Caco-2 (cell line): ENCODE data around the gene IL34. TPM values are rescaled to one million over a fixed set of nuclear protein-coding genes. Genes with fewer than 3 reads are reported as not detected.

Experiments
- BruUV-seq: library from RNA; stranded (reverse); fragments of 400-500 nt; replicated peaks from 2 replicates; lab custom pipeline; 2021; lab: Mats Ljungman, UMichigan
- CTCF ChIA-PET: fragments of 300-600 bp; sonication (Branson Sonifier 250); formaldehyde crosslinking; loops from one replicate; lab custom pipeline; 2022; ENCODE audit warnings: antibody characterized with exemption; lab: Charles Lee
- POLR2A ChIA-PET: fragments of 300-600 bp; sonication (Branson Sonifier 250); formaldehyde crosslinking; loops from one replicate; lab custom pipeline; 2022; ENCODE audit warnings: antibody characterized with exemption; lab: Charles Lee
- DNase-seq, 2 experiments: peaks; one replicate each; pipeline versions ENCODE4 v3.0.0 to v3.0.0-alpha.2; 2020 to 2022
- H3K27me3 ChIP-seq: replicated peaks from 2 replicates; pipeline ENCODE4 v1.6.0; 2011; ENCODE audit warnings: low read length; ENCODE audit not compliant: control insufficient read depth, insufficient read depth
- H3K36me3 ChIP-seq: 2 replicates; pipeline ENCODE4 v1.5.1; 2011; ENCODE audit warnings: low read length; ENCODE audit not compliant: control insufficient read depth, insufficient read depth
- H3K4me1 ChIP-seq: fragments of 250-450 bp; sonication (Bioruptor Pico); 2 replicates; pipeline ENCODE4 v1.5.1; 2020; ENCODE audit warnings: mild to moderate bottlenecking
- H3K4me3 ChIP-seq: 2 replicates; pipeline ENCODE4 v1.5.1; 2011; ENCODE audit warnings: low read depth, mild to moderate bottlenecking, control low read depth, low read length
- H3K9me3 ChIP-seq: fragments of 250-450 bp; sonication (Bioruptor Pico); 2 replicates; pipeline ENCODE4 v1.5.1; 2020; ENCODE audit warnings: mild to moderate bottlenecking, moderate library complexity
- H3K27ac Mint-ChIP-seq: one replicate; pipeline ENCODE4 v1.8.0; 2022; ENCODE audit warnings: mixed read lengths; ENCODE audit not compliant: unreplicated experiment
- H3K27me3 Mint-ChIP-seq: one replicate; pipeline ENCODE4 v1.8.0; 2022; ENCODE audit warnings: mixed read lengths; ENCODE audit not compliant: insufficient read depth, unreplicated experiment
- H3K36me3 Mint-ChIP-seq: one replicate; pipeline ENCODE4 v1.8.0; 2022; ENCODE audit warnings: mild to moderate bottlenecking, mixed read lengths; ENCODE audit not compliant: insufficient read depth, unreplicated experiment
- H3K4me1 Mint-ChIP-seq: one replicate; pipeline ENCODE4 v1.8.0; 2022; ENCODE audit warnings: low read depth, mixed read lengths; ENCODE audit not compliant: unreplicated experiment
- H3K4me3 Mint-ChIP-seq: one replicate; pipeline ENCODE4 v1.8.0; 2022; ENCODE audit warnings: mild to moderate bottlenecking, moderate library complexity, mixed read lengths; ENCODE audit not compliant: unreplicated experiment
- H3K9me3 Mint-ChIP-seq: one replicate; pipeline ENCODE4 v1.8.0; 2022; ENCODE audit warnings: mixed read lengths; ENCODE audit not compliant: unreplicated experiment
- CTCF ChIP-seq, 2 experiments: fragments of 200-600 bp in 1 of 2; IDR thresholded peaks; 1 replicate in 1 of 2; 2 replicates in 1 of 2; pipeline versions ENCODE4 v1.5.1 to v1.8.0; 2011 to 2022; ENCODE audit warnings: antibody characterized with exemption in 1 of 2, control low read depth in 1 of 2, inconsistent platforms in 1 of 2, low read depth in 1 of 2, low read length in 1 of 2, mild to moderate bottlenecking in 1 of 2, moderate library complexity in 1 of 2; ENCODE audit not compliant: insufficient read depth in 1 of 2, severe bottlenecking in 1 of 2, unreplicated experiment in 1 of 2
- intact Hi-C: fragments of 100-400 bp; cut with micrococcal nuclease; formaldehyde crosslinking; loops from one replicate; pipeline ENCODE4 v1.10.0; 2022; ENCODE audit not compliant: unreplicated experiment
- total RNA-seq: library from RNA; stranded (reverse); gene quantifications from 2 replicates; pipeline ENCODE4 v1.2.3, GENCODE V29; 2022

Gene IL34
- total RNA-seq, 1 experiment from 2014 or later, result 0.50 TPM

GRCh38 chr16:70611785-70612303, 34.5 kb upstream of the IL34 start:
- CTCF ChIA-PET, result interaction anchor here (0.6 kb wide), 1 partner anchor 361 kb away, joined by 3 read pairs; no protein-coding TSS in a partner anchor
- no peak overlapping the region for H3K27ac Mint-ChIP-seq
- H3K4me1 Mint-ChIP-seq, result peaks cover 15% of the 10 kb centered on the region
- no peak overlapping the region for H3K4me3 ChIP-seq
- intact Hi-C loops, result no loop called here
- H3K27me3 ChIP-seq, result no peaks in the 10 kb centered on the region
- no TSS peak for BruUV-seq
- no peak for DNase-seq
- H3K27me3 Mint-ChIP-seq, result no peaks in the 10 kb centered on the region
- H3K36me3 ChIP-seq, result no peaks in the 10 kb centered on the region
- H3K36me3 Mint-ChIP-seq, result no peaks in the 10 kb centered on the region
- TF ChIP-seq CTCF (IDR thresholded peaks at IDR 0.05; ENCODE audit: insufficient read depth in 1 of 2, low read depth in 1 of 2, low read length in 1 of 2, severe bottlenecking in 1 of 2, unreplicated experiment in 1 of 2), result no peak
- no peak overlapping the region for H3K4me3 Mint-ChIP-seq
- no peaks in the 10 kb centered on the region for H3K9me3 ChIP-seq
- H3K4me1 ChIP-seq, result peaks cover 21% of the 10 kb centered on the region
- no peaks in the 10 kb centered on the region for H3K9me3 Mint-ChIP-seq
- POLR2A ChIA-PET, result no interaction called here

GRCh38 chr16:70612931-70613330, 33.4 kb upstream of the IL34 start:
- no TSS peak for BruUV-seq
- CTCF ChIA-PET, result no interaction called here
- intact Hi-C loops, result no loop called here

More at GRCh38 chr16:70612931-70613330, 33.4 kb upstream of the IL34 start:
- no peak overlapping the region for H3K4me3 ChIP-seq
- Mint-ChIP-seq H3K36me3 (no peaks in the 10 kb centered on the region), H3K27me3 (no peaks in the 10 kb centered on the region), H3K27ac (no peak overlapping the region), H3K9me3 (no peaks in the 10 kb centered on the region), H3K4me1 (peaks cover 22% of the 10 kb centered on the region), H3K4me3 (no peak overlapping the region)
- H3K36me3 ChIP-seq, result no peaks in the 10 kb centered on the region
- POLR2A ChIA-PET, result no interaction called here
- no peak for DNase-seq
- H3K9me3 ChIP-seq, result no peaks in the 10 kb centered on the region
- H3K27me3 ChIP-seq, result no peaks in the 10 kb centered on the region
- no peak for TF ChIP-seq CTCF (IDR thresholded peaks at IDR 0.05; ENCODE audit: insufficient read depth in 1 of 2, low read depth in 1 of 2, low read length in 1 of 2, severe bottlenecking in 1 of 2, unreplicated experiment in 1 of 2)
- H3K4me1 ChIP-seq, result peaks cover 21% of the 10 kb centered on the region
